Stimulated activated naive CD8-positive, alpha-beta T cell treated with anti-CD3 and anti-CD28 coated beads, Interleukin-15, Interleukin-2, amounts not matched to agents 100 U/mL and 50 U/mL, for 24 hours (primary cell): ENCODE data around the gene HECTD4.
A peak's percentile ranks its signal among the peaks of the same experiment; 100 is the strongest.
"Not testable (repeated sequence)": the region's sequence is repeated elsewhere in the genome, so short reads cannot be mapped to it uniquely, and the experiment has no call there.

Experiments used
- ATAC-seq: fragments of 150-1000 bp; cut with Tn5 transposase; one replicate; pipeline ENCODE4 v1.10.0; 2021
- DNase-seq: peaks from one replicate; pipeline ENCODE4 v3.0.0; 2021

Gene HECTD4

GRCh38 chr12:112381883-112382796 lies at the start of gene HECTD4:
Gene HECTD4 (minus strand): TSS chr12:112382431. CDS start chr12:112382128, 303 bp downstream.
- DNase-seq (peak; percentile 98), ATAC-seq (peak; percentile 95)

GRCh38 chr12:112431965-112432364 lies 49.7 kb upstream of the HECTD4 start:
- DNase-seq (no peak), ATAC-seq (peak; percentile 71)

DNA sequence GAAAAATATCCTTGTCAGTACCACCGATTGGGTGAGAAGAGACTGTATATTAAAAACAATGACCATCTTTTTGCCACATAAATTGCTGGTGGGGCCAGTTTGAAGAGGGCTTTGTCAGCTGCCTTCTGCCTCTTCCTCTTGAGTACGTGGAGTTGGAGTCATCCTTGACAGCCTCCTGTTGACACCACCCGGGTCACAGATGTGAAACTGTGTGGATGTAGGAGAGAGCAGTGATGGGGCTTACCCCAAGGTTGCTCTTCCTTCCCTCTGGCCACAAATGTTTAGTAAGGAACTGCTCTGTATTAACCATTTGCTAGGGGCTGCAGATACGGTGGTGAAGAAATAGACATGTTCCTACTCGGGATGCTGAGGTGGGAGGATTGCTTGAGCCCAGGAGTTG lies 48.7 kb upstream of the HECTD4 start:
- ATAC-seq (peak; percentile 91), DNase-seq (peak; percentile 27)

DNA sequence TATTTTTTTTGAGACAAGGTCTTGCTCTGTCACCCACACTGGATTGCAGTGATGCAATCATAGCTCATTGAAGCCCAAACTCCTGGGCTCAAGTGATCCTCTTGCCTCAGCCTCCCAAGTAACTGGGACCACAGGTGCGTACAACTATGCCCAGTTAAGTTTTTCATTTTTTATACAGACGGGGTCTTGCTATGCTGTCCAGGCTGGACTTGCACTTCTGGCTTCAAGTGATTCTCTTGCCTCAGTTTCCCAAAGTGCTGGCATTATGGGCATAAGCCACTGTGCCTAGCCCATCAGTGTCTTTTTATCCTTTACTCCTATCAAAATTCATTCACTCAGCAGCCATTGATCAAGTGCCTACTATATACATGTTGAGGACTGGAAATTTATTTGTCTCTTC lies 45.5 kb upstream of the HECTD4 start:
- DNase-seq (no peak), ATAC-seq (no peak)

DNA sequence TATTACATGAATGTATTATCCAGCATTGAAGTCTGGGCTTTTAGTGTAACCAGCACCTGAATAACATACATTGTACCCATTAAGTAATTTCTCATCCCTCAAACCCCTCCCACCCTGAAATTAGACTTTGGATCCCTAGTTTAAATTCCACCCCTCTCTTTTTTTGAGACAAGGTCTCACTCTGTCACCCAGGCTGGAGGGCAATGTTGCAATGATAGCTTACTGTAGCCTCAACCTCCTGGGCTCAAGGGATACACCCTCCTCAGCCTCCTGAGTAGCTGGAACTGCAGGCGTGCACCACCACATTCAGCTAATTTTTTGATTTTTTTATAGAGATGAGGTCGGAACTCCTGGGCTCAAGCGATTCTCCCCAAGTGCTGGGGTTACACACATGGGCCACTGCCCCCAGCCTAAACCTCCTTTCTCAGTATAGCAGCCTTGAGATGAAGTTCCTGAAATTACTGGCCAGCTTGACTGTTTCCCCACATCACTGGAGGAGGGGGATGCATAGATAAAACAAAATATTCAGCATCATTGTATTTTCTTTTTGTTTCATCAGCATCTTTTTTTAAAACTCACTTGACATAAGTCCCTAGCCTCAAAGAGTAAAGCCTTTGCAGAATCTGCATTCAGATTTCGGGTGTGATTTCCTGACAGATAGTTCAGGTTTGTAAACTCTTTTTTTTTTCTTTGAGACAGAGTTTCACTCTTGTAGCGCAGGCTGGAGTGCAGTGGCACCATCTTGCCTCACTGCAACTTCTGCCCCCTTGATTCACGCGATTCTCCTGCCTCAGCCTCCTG lies 43.6 kb upstream of the HECTD4 start:
- ATAC-seq, result no peak
- DNase-seq, result no peak

DNA sequence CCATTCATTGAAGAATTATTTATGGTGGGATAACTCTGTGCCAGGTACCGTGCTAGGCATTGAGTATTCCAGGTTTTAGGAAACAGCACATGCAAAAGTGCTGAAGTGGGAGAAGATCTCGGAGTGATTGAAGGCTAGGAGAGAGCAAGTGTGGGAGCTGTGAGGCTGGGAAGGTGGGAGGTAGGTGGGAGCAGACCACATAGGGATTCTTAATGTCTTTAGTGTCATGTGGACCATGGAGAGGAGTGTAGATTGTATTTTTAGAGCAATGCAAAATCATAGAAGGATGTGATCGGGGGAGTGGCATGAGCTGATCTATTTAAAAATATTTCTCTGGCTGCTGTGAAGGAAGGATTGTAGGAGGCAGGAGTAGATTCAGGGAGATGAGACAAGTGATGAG lies 41.9 kb upstream of the HECTD4 start:
- ATAC-seq (no peak), DNase-seq (no peak)

DNA sequence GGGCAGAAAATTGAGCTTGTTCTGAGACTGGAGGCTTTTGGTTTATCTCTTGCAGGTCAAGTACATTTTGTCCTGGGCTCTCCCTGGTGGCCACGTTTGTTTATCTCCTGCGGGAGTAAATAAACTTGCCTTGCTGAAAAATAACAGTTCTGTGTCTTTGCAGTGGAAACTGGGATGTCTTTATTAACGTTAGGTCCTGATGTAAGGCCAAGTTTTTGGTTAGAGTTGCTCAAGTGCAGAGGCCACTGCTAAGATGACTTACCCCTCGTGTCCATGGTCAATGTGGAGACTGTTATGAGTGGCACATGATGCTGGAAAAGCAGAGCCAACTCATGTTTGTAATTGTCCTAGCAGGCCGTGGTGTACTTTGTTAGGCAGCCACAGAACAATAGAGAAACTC lies 40.3 kb upstream of the HECTD4 start:
- no peak for DNase-seq
- ATAC-seq, result no peak

DNA sequence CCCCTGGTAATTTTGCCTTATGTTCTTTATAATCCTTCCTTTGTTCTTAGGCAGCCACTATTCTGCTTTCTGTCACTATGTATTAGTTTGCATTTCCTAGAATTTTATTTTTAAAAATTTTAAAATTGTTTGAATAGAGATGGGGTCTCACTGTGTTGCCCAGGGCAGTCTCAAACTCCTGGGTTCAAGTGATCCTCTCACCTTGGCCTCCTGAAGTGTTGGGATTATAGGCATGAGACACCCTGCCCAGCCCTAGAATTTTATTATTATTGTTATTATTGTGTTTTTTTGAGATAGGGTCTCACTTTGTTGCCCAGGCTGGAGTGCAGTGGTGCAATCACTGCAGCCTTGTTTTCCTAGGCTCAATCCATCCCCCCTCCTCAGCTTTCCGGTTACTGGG lies 39.1 kb upstream of the HECTD4 start:
- ATAC-seq (no peak), DNase-seq (no peak)

- no peak for ATAC-seq
- DNase-seq, result no peak
These were observed 38.5 kb upstream of the HECTD4 start for GRCh38 chr12:112420740-112421139.

DNA sequence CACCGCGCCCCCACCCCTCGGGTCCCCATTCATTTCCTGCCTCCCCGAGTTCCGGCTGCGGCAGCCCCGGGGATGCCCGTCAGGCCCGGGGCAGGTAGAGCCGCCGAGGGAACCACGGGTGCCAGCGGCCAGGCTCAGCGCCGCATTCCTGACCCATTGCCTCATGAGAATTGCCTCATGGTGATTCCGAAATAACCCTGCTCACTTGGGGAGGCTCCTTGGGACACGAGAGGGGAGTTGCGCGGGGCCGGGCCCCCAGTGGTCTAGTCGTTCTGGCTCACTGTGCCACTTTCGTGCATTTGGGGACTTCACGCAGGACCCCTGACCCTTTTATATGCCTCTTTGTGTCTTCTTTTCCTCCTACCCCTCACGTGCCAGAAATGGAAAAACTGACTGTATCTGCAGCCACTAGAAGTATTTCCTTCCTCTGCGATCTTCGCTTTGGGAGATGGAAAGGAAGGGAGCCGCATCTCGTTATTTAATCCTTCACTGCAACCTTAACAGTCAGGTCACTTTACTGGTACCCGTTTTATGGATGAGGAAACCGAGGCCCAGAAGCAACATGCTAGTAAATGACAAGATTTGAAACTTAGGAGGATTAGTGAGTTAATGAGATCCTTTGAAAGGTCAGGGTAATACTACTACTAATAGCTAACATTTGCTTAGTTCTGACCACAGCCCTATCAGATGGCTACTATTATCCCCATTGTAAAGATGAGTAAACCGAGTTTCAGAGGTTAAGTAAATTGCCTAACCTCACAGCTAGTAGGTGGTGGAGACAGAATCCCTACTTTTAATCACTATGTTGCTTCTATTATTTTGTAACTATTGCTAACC lies 37.3 kb upstream of the HECTD4 start:
- no peak for DNase-seq
- peak; percentile 9 for ATAC-seq

- DNase-seq (peak; percentile 95), ATAC-seq (peak; percentile 84)
These were observed 36.5 kb upstream of the HECTD4 start, which contains the start of gene PTPN11 for GRCh38 chr12:112418608-112419296. Gene PTPN11 (plus strand): TSS chr12:112418947. CDS start chr12:112419112, 165 bp downstream.

- ATAC-seq, result no peak
- DNase-seq, result no peak
These were observed 36.0 kb upstream of the HECTD4 start for GRCh38 chr12:112418273-112418607.

- not testable (repeated sequence) for DNase-seq, ATAC-seq
These were observed 33.2 kb upstream of the HECTD4 start for GRCh38 chr12:112415457-112415856.

GRCh38 chr12:112413855-112414625 lies 31.8 kb upstream of the HECTD4 start:
- no peak for DNase-seq
- ATAC-seq, result no peak

DNA sequence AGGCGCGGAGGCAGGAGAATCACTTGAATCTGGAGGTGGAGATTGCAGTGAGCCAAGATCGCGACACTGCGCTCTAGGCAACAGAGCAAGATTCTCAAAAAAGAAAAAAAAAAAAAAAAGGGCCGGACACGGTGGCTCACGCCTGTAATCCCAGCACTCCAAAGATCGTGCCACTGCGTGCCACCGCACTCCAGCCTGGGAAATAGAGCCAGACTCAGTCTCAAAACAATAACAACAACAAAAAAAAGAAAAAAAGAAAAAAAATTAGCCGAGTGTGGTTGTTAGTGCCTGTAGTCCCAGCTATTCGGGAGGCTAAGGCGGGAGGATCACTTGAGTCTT lies 27.6 kb upstream of the HECTD4 start:
- ATAC-seq (no peak), DNase-seq (no peak)

DNA sequence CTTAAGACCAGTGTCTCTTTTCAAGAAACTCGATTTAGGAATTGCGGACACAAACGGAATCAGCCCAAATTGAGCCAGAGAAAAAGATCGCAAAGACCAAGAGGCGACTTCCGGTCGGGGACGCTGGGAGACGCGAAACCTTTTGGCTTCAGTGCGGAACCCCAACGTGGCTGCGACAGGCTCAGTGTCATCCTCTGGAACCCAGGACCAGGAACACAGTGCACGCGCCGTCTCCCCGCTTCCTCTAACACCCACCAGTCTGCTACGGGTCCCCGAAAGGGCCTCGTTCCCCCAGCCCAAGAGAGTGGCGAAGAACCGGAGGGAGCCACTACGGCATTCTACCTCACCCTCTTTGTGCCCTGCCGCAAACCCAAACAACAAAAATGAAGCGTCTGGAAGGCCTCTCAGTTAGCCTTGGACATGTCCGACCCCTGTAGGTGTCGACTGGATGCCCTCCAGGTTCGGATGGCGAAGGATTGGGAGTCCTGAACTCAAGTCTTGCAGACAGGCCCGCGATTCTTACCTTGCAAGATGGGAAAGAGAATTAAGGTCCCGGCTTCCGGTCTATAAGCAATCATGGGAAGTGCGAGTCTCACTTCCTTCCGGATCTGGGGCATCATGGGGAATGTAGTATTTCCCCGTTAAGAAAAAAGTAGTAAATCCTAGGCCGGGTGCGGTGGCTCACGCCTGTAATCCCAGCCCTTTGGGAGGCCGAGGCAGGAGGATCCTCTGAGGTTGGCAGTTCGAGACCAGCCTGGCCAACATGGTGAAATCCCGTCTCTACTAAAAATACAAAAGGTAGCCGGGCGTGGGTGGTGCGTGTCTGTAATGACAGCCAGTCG lies 27.1 kb upstream of the HECTD4 start, which contains the start of gene RPL6:
RPL6 (minus strand) TSS at position 542 of the 842 bp plus-strand sequence. CDS start 949 bp downstream, outside the sequence.
- DNase-seq (peak; percentile 77), ATAC-seq (peak; percentile 89)

DNA sequence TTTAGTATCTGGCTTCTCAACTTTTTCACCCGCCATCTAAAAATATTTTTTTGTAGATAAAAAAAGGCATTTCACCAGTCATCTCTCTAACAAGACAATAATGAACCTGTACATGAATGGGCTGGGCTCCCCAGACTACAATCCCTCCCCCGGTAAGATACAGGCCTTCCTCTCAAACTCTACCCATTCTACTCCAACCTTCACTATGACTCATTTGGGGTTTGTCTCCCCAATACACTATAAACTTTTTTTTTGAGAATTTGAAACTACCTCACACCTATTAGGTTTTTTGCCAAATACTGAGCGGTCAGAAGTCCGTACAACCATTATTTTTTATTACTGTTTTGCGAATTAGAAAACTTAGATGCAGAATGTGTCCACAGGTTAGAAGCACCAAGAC lies 26.4 kb upstream of the HECTD4 start:
- no peak for DNase-seq
- ATAC-seq, result no peak

DNA sequence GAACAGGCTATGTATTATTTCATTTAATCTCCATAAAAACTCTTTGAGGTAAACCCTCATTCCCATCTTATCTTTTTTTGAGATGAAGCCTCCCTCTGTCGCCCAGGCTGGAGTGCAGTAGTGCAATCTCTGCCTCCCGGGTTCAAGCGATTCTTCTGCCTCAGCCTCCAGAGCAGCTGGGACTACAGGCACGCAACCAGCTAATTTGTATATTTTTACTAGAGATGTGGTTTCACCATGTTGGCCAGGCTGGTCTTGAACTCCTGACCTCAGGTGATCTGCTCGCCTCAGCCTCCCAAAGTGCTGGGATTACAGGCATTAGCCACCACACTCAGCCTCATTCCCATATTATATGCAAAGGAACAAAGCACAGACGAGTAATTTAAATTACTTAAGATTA lies 25.5 kb upstream of the HECTD4 start:
- not testable (repeated sequence) for DNase-seq, ATAC-seq

DNA sequence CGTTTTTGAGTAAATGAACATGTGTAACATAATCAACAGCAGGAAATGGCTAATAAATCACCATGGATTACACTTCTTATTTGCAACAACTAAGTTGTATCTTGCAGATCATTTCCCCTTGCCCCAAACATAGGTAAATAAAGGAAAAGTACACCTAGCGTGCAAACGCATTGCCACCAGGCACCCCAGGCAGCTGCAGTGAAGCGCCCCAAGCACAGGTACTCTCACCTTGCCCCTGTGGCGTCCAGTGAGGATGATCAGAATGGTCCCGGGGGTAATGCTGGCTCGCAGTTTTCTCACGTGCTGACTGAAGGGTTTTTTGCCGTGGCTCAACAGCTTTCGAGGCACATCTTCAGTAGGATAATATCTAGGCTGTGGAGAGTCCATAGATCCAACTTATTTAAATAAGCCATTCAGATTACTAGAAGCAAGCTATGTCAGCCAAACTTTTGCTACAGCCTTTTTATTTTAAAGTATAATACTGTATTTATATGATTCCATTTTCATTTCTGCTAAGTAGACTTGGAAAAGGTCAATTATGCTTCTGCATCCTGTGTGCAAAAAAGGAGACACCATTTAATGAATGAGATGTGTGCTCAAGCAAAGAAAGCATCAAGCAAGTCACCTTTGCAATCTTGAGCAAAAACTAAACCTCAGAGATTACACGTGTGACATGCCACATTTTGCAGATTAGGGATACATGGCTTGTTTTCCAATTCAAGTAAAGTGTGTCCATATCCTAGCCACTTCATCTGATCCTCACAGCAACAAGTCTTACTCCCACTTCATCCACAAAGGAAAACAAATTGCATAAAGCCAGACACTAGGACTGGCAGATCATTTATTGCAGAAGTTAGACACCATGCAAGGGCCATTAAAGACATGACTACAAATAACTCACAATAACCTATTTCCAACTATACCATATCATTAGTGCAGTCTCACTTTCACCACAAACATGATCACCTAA lies 24.6 kb upstream of the HECTD4 start:
- DNase-seq, result no peak
- no peak for ATAC-seq
